ENCODE data around the gene SLC2A13.

The SLC2A13 gene

DNA sequence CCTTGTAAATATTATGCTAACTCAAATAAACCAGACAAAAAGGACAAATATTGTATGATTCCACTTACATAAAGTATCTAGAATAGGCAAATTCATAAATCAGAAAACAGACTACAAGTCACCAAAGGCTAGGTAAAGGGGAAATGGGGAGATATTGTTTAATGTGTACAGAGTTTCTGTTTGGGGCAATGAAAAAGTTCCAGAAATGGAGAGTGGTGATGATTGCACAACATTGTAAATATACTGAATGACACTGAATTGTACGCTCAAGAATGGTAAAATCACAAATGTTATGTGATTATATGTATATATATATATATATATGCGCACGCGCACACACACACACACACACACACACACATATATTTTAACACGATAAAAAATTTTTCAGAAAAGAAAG is 182.5 kb downstream of the SLC2A13 start:
- TF ChIP-seq, protein P1, sequence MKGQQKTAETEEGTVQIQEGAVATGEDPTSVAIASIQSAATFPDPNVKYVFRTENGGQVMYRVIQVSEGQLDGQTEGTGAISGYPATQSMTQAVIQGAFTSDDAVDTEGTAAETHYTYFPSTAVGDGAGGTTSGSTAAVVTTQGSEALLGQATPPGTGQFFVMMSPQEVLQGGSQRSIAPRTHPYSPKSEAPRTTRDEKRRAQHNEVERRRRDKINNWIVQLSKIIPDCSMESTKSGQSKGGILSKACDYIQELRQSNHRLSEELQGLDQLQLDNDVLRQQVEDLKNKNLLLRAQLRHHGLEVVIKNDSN (IDR thresholded peaks at IDR 0.05) = no peak
- TF ChIP-seq EGR1 (IDR thresholded peaks at IDR 0.05) (no peak), YY1 (IDR thresholded peaks at IDR 0.05; ENCODE audit: low read depth) (no peak), CEBPB (IDR thresholded peaks at IDR 0.05) (no peak), ZBTB7A (IDR thresholded peaks at IDR 0.05; ENCODE audit: low read depth) (no peak), RAD21 (IDR thresholded peaks at IDR 0.05; ENCODE audit: low read depth) (no peak), TCF12 (IDR thresholded peaks at IDR 0.05; ENCODE audit: low read depth) (no peak), TAF1 (IDR thresholded peaks at IDR 0.05; ENCODE audit: low read depth) (no peak), CREB1 (IDR thresholded peaks at IDR 0.05; ENCODE audit: low read depth) (no peak), EP300 (IDR thresholded peaks at IDR 0.05; ENCODE audit: borderline replicate concordance) (no peak), NFIC (IDR thresholded peaks at IDR 0.05) (no peak), FOXM1 (IDR thresholded peaks at IDR 0.05; ENCODE audit: borderline replicate concordance, low read depth) (no peak), TEAD4 (IDR thresholded peaks at IDR 0.05) (no peak)
- TF ChIP-seq, protein P2, sequence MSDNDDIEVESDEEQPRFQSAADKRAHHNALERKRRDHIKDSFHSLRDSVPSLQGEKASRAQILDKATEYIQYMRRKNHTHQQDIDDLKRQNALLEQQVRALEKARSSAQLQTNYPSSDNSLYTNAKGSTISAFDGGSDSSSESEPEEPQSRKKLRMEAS (IDR thresholded peaks at IDR 0.05) = no peak
- TF ChIP-seq, protein P3, sequence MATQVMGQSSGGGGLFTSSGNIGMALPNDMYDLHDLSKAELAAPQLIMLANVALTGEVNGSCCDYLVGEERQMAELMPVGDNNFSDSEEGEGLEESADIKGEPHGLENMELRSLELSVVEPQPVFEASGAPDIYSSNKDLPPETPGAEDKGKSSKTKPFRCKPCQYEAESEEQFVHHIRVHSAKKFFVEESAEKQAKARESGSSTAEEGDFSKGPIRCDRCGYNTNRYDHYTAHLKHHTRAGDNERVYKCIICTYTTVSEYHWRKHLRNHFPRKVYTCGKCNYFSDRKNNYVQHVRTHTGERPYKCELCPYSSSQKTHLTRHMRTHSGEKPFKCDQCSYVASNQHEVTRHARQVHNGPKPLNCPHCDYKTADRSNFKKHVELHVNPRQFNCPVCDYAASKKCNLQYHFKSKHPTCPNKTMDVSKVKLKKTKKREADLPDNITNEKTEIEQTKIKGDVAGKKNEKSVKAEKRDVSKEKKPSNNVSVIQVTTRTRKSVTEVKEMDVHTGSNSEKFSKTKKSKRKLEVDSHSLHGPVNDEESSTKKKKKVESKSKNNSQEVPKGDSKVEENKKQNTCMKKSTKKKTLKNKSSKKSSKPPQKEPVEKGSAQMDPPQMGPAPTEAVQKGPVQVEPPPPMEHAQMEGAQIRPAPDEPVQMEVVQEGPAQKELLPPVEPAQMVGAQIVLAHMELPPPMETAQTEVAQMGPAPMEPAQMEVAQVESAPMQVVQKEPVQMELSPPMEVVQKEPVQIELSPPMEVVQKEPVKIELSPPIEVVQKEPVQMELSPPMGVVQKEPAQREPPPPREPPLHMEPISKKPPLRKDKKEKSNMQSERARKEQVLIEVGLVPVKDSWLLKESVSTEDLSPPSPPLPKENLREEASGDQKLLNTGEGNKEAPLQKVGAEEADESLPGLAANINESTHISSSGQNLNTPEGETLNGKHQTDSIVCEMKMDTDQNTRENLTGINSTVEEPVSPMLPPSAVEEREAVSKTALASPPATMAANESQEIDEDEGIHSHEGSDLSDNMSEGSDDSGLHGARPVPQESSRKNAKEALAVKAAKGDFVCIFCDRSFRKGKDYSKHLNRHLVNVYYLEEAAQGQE (IDR thresholded peaks at IDR 0.05; ENCODE audit: low read depth) = no peak

DNA sequence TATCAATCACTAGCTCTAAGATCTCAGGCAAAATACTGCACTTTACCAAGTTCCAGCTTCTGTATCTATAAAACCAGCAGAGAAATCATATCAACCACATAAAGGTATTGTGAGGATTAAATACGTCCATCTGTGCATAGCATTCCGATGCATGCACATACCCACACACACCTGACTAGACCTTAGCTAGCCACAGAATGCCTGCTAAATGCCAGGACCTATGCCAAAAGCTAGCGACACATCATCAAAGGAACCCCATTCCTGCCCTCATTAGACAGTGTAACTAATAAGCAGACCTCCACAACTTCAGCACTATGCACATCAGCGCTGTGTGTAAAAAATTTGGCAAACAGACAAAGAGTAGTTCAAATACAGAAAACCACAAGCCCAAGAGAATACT is 185.2 kb downstream of the SLC2A13 start:
- TF ChIP-seq, protein P3 (IDR thresholded peaks at IDR 0.05; ENCODE audit: low read depth) = no peak
- TF ChIP-seq, protein P1 (IDR thresholded peaks at IDR 0.05) = no peak
- TF ChIP-seq TAF1 (IDR thresholded peaks at IDR 0.05; ENCODE audit: low read depth) (no peak), FOXM1 (IDR thresholded peaks at IDR 0.05; ENCODE audit: borderline replicate concordance, low read depth) (no peak), YY1 (IDR thresholded peaks at IDR 0.05; ENCODE audit: low read depth) (no peak), EGR1 (IDR thresholded peaks at IDR 0.05) (no peak), ZBTB7A (IDR thresholded peaks at IDR 0.05; ENCODE audit: low read depth) (no peak)

DNA sequence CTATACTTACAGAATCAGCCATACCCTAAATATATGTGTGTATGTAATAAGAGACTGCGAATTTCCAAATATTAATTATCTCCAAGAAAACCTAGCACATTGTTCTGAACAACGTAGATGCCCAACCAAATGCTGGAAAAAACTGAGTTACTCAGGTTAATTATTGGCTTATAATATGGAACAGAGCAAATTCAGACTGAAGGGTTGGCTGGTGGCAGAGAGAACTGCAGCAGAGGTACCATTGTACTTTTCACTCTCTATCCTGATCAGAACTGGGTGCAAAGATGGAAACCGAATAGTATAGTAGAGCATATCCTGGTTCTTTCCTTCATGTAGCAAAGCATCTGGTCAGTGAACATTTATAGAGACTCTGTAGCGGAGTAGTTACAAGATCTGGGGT is 185.7 kb downstream of the SLC2A13 start:
- TF ChIP-seq ZBTB7A (IDR thresholded peaks at IDR 0.05; ENCODE audit: low read depth) = no peak
- no peak for TF ChIP-seq CEBPB (IDR thresholded peaks at IDR 0.05)
- TF ChIP-seq, protein P3 (IDR thresholded peaks at IDR 0.05; ENCODE audit: low read depth) = no peak
- TF ChIP-seq YY1 (IDR thresholded peaks at IDR 0.05; ENCODE audit: low read depth) = no peak
- no peak for TF ChIP-seq EP300 (IDR thresholded peaks at IDR 0.05; ENCODE audit: borderline replicate concordance)
- TF ChIP-seq EGR1 (IDR thresholded peaks at IDR 0.05) = no peak
- no peak for TF ChIP-seq FOXM1 (IDR thresholded peaks at IDR 0.05; ENCODE audit: borderline replicate concordance, low read depth)
- no peak for TF ChIP-seq TCF12 (IDR thresholded peaks at IDR 0.05; ENCODE audit: low read depth)
- TF ChIP-seq TAF1 (IDR thresholded peaks at IDR 0.05; ENCODE audit: low read depth) = no peak
- no peak for TF ChIP-seq CREB1 (IDR thresholded peaks at IDR 0.05; ENCODE audit: low read depth)
- TF ChIP-seq, protein P2 (IDR thresholded peaks at IDR 0.05) = no peak

DNA sequence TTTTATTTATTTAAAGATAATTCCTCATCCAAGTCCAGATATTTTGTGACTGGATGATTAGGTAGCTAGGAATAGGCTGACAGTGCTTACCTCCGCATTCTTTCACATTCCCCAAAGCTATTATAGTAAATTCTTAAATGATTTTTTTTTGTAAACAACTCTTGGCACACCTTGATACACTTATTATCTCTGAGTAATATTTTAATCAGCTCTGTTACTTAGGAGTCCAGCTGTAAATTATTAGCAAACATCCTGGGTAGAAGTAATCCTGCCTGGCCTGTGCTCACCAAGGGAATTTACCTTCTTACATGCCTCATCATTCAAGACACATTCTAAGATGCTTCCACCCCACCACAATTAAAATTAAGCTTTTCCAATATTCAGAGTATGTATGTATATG is 186.1 kb downstream of the SLC2A13 start:
- TF ChIP-seq RAD21 (IDR thresholded peaks at IDR 0.05; ENCODE audit: low read depth) (no peak), NFIC (IDR thresholded peaks at IDR 0.05) (no peak)
- TF ChIP-seq, protein P1 (IDR thresholded peaks at IDR 0.05) = no peak
